GM23338 (cell line): Measurements from ENCODE around the gene TPO.

Experiments used
- EZH2 ChIP-seq: fragments of 200-600 bp; sonication (generic); IDR thresholded peaks from one replicate; pipeline ENCODE4 v1.8.0; 2017; ENCODE audit warnings: antibody characterized with exemption, mild to moderate bottlenecking, low read depth; ENCODE audit not compliant: unreplicated experiment
- EZH2phosphoT487 ChIP-seq: fragments of 200-600 bp; sonication (generic); IDR thresholded peaks from one replicate; pipeline ENCODE4 v1.8.1; 2018; ENCODE audit warnings: antibody characterized with exemption; ENCODE audit not compliant: unreplicated experiment
- POLR2AphosphoS5 ChIP-seq: IDR thresholded peaks from 2 replicates; pipeline ENCODE4 v1.6.1; 2016; ENCODE audit warnings: antibody characterized with exemption, low read depth
- REST ChIP-seq: IDR thresholded peaks from one replicate; pipeline ENCODE4 v1.6.1; 2018; ENCODE audit warnings: antibody characterized with exemption; ENCODE audit not compliant: unreplicated experiment
- STAT1 ChIP-seq: IDR thresholded peaks from one replicate; pipeline ENCODE4 v1.6.1; 2016; ENCODE audit warnings: antibody characterized with exemption; ENCODE audit not compliant: unreplicated experiment
- TF ChIP-seq, protein P1 (sequence below), 2 experiments: fragments of 200-600 bp in 1 of 2; sonication (generic) in 1 of 2; conservative IDR thresholded peaks; 2 replicates each; pipeline versions ENCODE4 v1.5.1 to v1.6.1; 2016 to 2017; ENCODE audit warnings: antibody characterized with exemption in 2 of 2, low read depth in 2 of 2, mild to moderate bottlenecking in 2 of 2, moderate library complexity in 1 of 2
- TF ChIP-seq, protein P2 (sequence below): IDR thresholded peaks from 2 replicates; pipeline ENCODE4 v1.6.1; 2016; ENCODE audit warnings: antibody characterized with exemption

DNA sequence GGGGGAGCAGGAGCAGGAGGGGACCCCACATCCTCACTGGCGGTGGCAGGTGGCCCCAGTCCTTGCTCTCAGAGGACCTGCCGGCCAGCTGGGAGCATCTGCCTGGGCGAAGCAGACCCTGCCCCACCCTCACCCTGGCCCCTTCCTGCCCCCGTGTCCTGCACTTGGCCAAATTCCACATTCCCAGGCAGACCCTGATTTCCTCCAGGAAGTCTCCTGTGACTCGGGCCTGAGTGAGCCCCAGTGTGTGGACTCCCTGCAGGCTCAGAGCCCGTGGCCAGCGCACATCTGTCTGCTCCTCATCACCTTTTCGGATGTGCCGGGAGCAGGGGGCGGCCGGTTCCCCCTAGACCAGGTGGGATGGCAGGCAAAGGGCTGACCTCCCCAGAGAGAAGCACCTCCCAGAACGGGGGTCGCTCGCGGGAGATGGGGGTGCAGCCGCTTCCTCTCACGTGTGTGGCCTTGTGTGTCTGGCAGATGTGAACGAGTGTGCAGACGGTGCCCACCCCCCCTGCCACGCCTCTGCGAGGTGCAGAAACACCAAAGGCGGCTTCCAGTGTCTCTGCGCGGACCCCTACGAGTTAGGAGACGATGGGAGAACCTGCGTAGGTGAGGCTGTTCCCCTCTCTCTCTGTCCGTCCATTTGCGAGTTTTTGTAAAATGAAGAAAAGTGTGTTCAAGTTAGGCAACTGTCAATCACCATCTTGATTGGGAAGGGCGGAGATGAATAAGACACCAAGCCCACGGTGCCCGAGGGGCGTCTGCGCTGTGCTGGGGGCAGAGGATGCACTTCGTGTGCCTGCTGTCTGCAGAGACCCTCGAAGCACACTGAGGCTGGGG, 90.4 kb downstream of the TPO start:
- TF ChIP-seq, protein P1, sequence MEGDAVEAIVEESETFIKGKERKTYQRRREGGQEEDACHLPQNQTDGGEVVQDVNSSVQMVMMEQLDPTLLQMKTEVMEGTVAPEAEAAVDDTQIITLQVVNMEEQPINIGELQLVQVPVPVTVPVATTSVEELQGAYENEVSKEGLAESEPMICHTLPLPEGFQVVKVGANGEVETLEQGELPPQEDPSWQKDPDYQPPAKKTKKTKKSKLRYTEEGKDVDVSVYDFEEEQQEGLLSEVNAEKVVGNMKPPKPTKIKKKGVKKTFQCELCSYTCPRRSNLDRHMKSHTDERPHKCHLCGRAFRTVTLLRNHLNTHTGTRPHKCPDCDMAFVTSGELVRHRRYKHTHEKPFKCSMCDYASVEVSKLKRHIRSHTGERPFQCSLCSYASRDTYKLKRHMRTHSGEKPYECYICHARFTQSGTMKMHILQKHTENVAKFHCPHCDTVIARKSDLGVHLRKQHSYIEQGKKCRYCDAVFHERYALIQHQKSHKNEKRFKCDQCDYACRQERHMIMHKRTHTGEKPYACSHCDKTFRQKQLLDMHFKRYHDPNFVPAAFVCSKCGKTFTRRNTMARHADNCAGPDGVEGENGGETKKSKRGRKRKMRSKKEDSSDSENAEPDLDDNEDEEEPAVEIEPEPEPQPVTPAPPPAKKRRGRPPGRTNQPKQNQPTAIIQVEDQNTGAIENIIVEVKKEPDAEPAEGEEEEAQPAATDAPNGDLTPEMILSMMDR (conservative IDR thresholded peaks at IDR 0.05; ENCODE audit: low read depth in 2 of 2), result no peak
- TF ChIP-seq POLR2AphosphoS5, result no peak
- TF ChIP-seq REST, result no peak
- TF ChIP-seq, protein P2, sequence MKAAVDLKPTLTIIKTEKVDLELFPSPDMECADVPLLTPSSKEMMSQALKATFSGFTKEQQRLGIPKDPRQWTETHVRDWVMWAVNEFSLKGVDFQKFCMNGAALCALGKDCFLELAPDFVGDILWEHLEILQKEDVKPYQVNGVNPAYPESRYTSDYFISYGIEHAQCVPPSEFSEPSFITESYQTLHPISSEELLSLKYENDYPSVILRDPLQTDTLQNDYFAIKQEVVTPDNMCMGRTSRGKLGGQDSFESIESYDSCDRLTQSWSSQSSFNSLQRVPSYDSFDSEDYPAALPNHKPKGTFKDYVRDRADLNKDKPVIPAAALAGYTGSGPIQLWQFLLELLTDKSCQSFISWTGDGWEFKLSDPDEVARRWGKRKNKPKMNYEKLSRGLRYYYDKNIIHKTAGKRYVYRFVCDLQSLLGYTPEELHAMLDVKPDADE, result no peak
- TF ChIP-seq EZH2, result no peak
- TF ChIP-seq STAT1, result no peak
- TF ChIP-seq EZH2phosphoT487, result no peak
